Measurements from ENCODE around the gene PSD. TPM values are rescaled to one million over a fixed set of nuclear protein-coding genes. Genes with fewer than 3 reads are reported as not detected.

Gene PSD
- total RNA-seq, 1 donor: 0.18 TPM

DNA sequence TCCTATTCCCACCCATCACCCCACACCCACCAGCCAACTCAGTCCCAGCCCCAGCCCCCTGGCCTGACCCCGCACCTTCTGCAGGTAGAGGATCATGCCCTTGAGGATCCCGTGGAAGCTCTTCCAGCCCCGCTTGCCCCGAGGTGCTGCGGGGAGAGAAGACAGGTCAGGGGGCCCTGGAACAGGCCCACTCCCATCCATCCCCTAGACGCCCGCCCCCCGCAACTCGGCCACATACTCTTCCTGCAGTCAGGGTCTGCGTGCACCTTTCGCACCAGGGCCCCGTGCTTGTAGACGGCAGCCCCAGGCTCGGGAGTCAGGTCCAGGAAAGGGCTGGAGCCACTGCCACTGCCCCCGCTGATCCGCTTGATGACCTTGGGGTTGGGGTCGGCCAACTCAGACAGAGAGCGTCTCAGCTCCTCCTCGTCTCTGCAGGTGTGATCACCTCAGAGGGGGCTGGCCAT, 13.4 kb downstream of the PSD start:
- no peak for TF ChIP-seq CTCF (IDR thresholded peaks at IDR 0.05; ENCODE audit: insufficient read depth, low read length)
- H3K4me3 ChIP-seq (ENCODE audit: low read depth, low read length): no peak overlapping the region
- no peak for DNase-seq (ENCODE audit: low read depth)

- no peak for DNase-seq (ENCODE audit: low read depth)
- no peak overlapping the region for H3K4me3 ChIP-seq (ENCODE audit: low read depth, low read length)
These were observed 14.1 kb downstream of the PSD start for GRCh38 chr10:102404361-102405107.

GRCh38 chr10:102403115-102403514, 15.5 kb downstream of the PSD start:
- no peak for DNase-seq (ENCODE audit: low read depth)
- no peak for TF ChIP-seq CTCF (IDR thresholded peaks at IDR 0.05; ENCODE audit: insufficient read depth, low read length)

More at GRCh38 chr10:102404361-102405107, 14.1 kb downstream of the PSD start:
- no peak for TF ChIP-seq CTCF (IDR thresholded peaks at IDR 0.05; ENCODE audit: insufficient read depth, low read length)

DNA sequence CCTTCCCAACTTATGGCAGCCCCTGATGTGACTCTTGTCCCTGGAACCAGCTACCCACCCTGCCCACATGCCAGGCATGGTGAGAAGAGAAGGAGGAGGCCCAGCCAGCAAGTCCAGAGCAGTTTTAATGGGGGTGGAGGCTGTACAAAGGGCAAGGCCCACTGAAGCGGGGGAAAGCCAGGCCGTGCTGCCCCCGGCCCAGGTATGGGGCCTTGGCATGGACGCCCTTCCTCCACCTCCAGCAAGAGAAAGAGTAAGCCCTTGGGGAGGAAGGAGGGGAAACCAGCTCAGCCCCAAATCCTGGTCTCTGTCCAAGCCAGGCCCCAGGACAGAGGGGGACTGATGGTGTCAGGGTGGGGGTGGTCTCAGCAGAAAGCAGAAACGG, 16.1 kb downstream of the PSD start:
- no peak for DNase-seq (ENCODE audit: low read depth)
- no peak for TF ChIP-seq CTCF (IDR thresholded peaks at IDR 0.05; ENCODE audit: insufficient read depth, low read length)
- H3K4me3 ChIP-seq (ENCODE audit: low read depth, low read length): no peak overlapping the region

More at GRCh38 chr10:102403115-102403514, 15.5 kb downstream of the PSD start:
- H3K4me3 ChIP-seq (ENCODE audit: low read depth, low read length): no peak overlapping the region

DNA sequence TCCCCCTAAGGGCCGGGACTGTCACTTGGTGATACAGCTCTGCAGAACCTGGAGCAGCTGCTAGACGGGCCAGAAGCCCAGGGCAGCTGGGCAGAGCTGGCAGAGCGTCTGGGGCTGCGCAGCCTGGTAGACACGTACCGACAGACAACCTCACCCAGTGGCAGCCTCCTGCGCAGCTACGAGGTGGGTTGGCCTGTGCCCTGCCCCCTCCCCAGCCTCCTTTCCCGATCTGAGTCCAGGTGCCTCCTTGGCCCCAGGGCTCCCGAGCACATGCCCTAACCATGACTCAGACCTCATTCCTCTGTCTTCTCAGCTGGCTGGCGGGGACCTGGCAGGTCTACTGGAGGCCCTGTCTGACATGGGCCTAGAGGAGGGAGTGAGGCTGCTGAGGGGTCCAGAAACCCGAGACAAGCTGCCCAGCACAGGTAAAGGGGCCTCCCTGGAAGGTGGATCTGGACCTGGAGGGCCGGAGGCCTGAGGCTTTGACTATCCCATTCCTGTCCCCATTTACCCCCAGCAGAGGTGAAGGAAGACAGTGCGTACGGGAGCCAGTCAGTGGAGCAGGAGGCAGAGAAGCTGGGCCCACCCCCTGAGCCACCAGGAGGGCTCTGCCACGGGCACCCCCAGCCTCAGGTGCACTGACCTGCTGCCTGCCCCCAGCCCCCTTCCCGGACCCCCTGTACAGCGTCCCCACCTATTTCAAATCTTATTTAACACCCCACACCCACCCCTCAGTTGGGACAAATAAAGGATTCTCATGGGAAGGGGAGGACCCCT, 16.7 kb downstream of the PSD start:
- no peak overlapping the region for H3K4me3 ChIP-seq (ENCODE audit: low read depth, low read length)
- no peak for TF ChIP-seq CTCF (IDR thresholded peaks at IDR 0.05; ENCODE audit: insufficient read depth, low read length)
- DNase-seq (ENCODE audit: low read depth): peak; percentile 27

GRCh38 chr10:102401342-102401654, 17.3 kb downstream of the PSD start:
- H3K4me3 ChIP-seq (ENCODE audit: low read depth, low read length): no peak overlapping the region
- TF ChIP-seq CTCF (IDR thresholded peaks at IDR 0.05; ENCODE audit: insufficient read depth, low read length): no peak
- DNase-seq (ENCODE audit: low read depth): no peak
